CD4-positive, alpha-beta T cell treated with Interferon alpha-2 for 1 hour (primary cell): ENCODE data around the gene NDUFB1.

Experiments used
- DNase-seq, 2 donors: peaks; one replicate each; pipeline ENCODE4 v3.0.0-alpha.2; 2020 to 2022

The NDUFB1 gene

GRCh38 chr14:92093320-92093719, 28.2 kb downstream of the NDUFB1 start:
- peak in 1 of 2 donors; percentile 11 for DNase-seq

GRCh38 chr14:92088494-92088893, 33.0 kb downstream of the NDUFB1 start:
- DNase-seq: no peak

- no peak for DNase-seq
Measured at GRCh38 chr14:92074555-92074954, 47.0 kb downstream of the NDUFB1 start.
